DOHH2 (cell line): ENCODE data around the gene CARMIL1.

Experiments used
- H3F3A ChIP-seq: fragments of 200-600 bp; sonication (generic), shearing (Covaris generic); 2 replicates; pipeline ENCODE4 v1.6.0; 2016; ENCODE audit warnings: antibody characterized with exemption, mild to moderate bottlenecking; ENCODE audit not compliant: control insufficient read depth, insufficient read depth
- H3K27ac ChIP-seq: fragments of 200-600 bp; sonication (generic); 2 replicates; pipeline ENCODE4 v1.5.1; 2014; ENCODE audit warnings: low read depth, mild to moderate bottlenecking, low read length, moderate library complexity
- H3K27me3 ChIP-seq: fragments of 200-600 bp; sonication (generic); 2 replicates; pipeline ENCODE4 v1.6.1; 2014; ENCODE audit warnings: mild to moderate bottlenecking, low read length, mixed read lengths; ENCODE audit not compliant: control insufficient read depth
- H3K36me3 ChIP-seq: fragments of 200-600 bp; sonication (generic); 2 replicates; pipeline ENCODE4 v1.6.1; 2014; ENCODE audit warnings: mild to moderate bottlenecking, low read length, moderate library complexity, mixed read lengths; ENCODE audit not compliant: control insufficient read depth
- H3K4me1 ChIP-seq: fragments of 200-600 bp; sonication (generic); 2 replicates; pipeline ENCODE4 v1.6.1; 2014; ENCODE audit warnings: mild to moderate bottlenecking, low read length, mixed read lengths; ENCODE audit not compliant: control insufficient read depth
- H3K4me2 ChIP-seq: fragments of 200-600 bp; sonication (generic); 2 replicates; pipeline ENCODE4 v1.6.0; 2014; ENCODE audit warnings: mild to moderate bottlenecking, low read length, moderate library complexity
- H3K4me3 ChIP-seq: fragments of 200-600 bp; sonication (generic); 2 replicates; pipeline ENCODE4 v1.5.1; 2014; ENCODE audit warnings: mild to moderate bottlenecking, low read length, mixed read lengths
- H3K79me2 ChIP-seq: fragments of 200-600 bp; sonication (generic); 2 replicates; pipeline ENCODE4 v1.6.1; 2014; ENCODE audit warnings: mild to moderate bottlenecking, low read length, mixed read lengths; ENCODE audit not compliant: control insufficient read depth
- H3K9me2 ChIP-seq: fragments of 200-600 bp; sonication (generic); replicated peaks from 2 replicates; pipeline ENCODE4 v1.6.1; 2014; ENCODE audit warnings: mild to moderate bottlenecking, low read length, mixed read lengths; ENCODE audit not compliant: control insufficient read depth
- H3K9me3 ChIP-seq: fragments of 200-600 bp; sonication (generic); 2 replicates; pipeline ENCODE4 v1.6.1; 2014; ENCODE audit warnings: antibody characterized with exemption, low read length, mixed read lengths; ENCODE audit not compliant: control insufficient read depth, insufficient read depth
- H4K20me1 ChIP-seq: fragments of 200-600 bp; sonication (generic); 2 replicates; pipeline ENCODE4 v1.6.0; 2014; ENCODE audit warnings: low read depth, mild to moderate bottlenecking, antibody characterized with exemption, low read length, moderate library complexity; ENCODE audit not compliant: control insufficient read depth, insufficient read depth
- EZH2phosphoT487 ChIP-seq: fragments of 200-600 bp; sonication (generic); IDR thresholded peaks from 2 replicates; pipeline ENCODE4 v1.6.1; 2017; ENCODE audit warnings: borderline replicate concordance, mild to moderate bottlenecking, antibody characterized with exemption, low read length, moderate library complexity, mixed read lengths
- TF ChIP-seq, protein P1 (sequence below): fragments of 200-600 bp; sonication (generic); IDR thresholded peaks from one replicate; pipeline ENCODE4 v1.5.1; 2014; ENCODE audit warnings: antibody characterized with exemption, mild to moderate bottlenecking, low read depth, low read length; ENCODE audit not compliant: poor library complexity, severe bottlenecking

The CARMIL1 gene

GRCh38 chr6:25473447-25473846 is 194.3 kb downstream of the CARMIL1 start:
- Histone ChIP-seq H3K9me2 (no peaks in the 10 kb centered on the region), H3K27ac (no peak overlapping the region), H3K4me3 (no peak overlapping the region), H3K9me3 (no peaks in the 10 kb centered on the region), H3K79me2 (no peaks in the 10 kb centered on the region), H3K4me2 (no peak overlapping the region), H3F3A (no peaks in the 10 kb centered on the region), H3K27me3 (no peaks in the 10 kb centered on the region), H3K36me3 (no peaks in the 10 kb centered on the region), H3K4me1 (peaks cover 14% of the 10 kb centered on the region), H4K20me1 (no peaks in the 10 kb centered on the region)
- TF ChIP-seq, protein P1, sequence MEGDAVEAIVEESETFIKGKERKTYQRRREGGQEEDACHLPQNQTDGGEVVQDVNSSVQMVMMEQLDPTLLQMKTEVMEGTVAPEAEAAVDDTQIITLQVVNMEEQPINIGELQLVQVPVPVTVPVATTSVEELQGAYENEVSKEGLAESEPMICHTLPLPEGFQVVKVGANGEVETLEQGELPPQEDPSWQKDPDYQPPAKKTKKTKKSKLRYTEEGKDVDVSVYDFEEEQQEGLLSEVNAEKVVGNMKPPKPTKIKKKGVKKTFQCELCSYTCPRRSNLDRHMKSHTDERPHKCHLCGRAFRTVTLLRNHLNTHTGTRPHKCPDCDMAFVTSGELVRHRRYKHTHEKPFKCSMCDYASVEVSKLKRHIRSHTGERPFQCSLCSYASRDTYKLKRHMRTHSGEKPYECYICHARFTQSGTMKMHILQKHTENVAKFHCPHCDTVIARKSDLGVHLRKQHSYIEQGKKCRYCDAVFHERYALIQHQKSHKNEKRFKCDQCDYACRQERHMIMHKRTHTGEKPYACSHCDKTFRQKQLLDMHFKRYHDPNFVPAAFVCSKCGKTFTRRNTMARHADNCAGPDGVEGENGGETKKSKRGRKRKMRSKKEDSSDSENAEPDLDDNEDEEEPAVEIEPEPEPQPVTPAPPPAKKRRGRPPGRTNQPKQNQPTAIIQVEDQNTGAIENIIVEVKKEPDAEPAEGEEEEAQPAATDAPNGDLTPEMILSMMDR, result no peak
- no peak for TF ChIP-seq EZH2phosphoT487

GRCh38 chr6:25476126-25476525 is 197.0 kb downstream of the CARMIL1 start:
- H3K79me2 ChIP-seq, result no peaks in the 10 kb centered on the region
- no peaks in the 10 kb centered on the region for H3K9me3 ChIP-seq
- peaks cover 13% of the 10 kb centered on the region for H3K4me1 ChIP-seq
- H3K4me2 ChIP-seq, result no peak overlapping the region
- H3K36me3 ChIP-seq, result no peaks in the 10 kb centered on the region
- H4K20me1 ChIP-seq, result no peaks in the 10 kb centered on the region
- TF ChIP-seq, protein P1, result no peak
- TF ChIP-seq EZH2phosphoT487, result no peak
- H3K27ac ChIP-seq, result no peak overlapping the region
- no peaks in the 10 kb centered on the region for H3K27me3 ChIP-seq
- H3F3A ChIP-seq, result no peaks in the 10 kb centered on the region
- H3K4me3 ChIP-seq, result no peak overlapping the region
- no peaks in the 10 kb centered on the region for H3K9me2 ChIP-seq

DNA sequence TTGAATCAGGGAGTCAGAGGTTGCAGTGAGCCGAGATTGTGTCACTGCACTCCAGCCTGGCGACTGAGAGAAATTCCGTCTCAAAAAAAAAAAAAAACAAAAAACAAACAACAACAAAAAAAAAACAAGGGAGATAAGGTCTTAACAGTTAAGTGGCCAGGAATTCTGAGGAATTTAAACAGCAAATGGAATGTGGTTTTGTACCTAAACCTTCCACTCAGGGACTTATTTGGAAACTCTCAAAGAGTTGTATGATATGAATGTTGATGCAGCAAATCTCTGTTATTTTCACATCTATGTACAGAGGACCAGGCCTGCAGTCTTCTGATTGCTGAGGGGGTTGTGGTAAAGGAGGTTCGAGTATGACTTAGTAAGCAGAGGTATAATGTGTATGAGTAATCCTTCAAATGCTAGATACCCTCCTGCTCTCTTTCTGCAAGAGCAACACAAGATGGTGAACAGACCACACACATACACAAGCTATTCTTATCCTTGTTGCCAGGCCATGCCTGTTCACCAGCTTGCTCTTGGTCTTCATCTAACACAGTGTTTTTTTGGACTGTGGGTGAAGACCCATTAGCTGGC is 197.9 kb downstream of the CARMIL1 start:
- TF ChIP-seq, protein P1, result no peak
- TF ChIP-seq EZH2phosphoT487, result no peak
- Histone ChIP-seq H3K4me2 (no peak overlapping the region), H3K4me1 (peaks cover 13% of the 10 kb centered on the region), H3K27me3 (no peaks in the 10 kb centered on the region), H3K9me3 (no peaks in the 10 kb centered on the region), H4K20me1 (no peaks in the 10 kb centered on the region), H3K27ac (no peak overlapping the region), H3K36me3 (no peaks in the 10 kb centered on the region), H3K79me2 (no peaks in the 10 kb centered on the region), H3F3A (no peaks in the 10 kb centered on the region), H3K4me3 (no peak overlapping the region), H3K9me2 (no peaks in the 10 kb centered on the region)
